HG02642 (cell line): ENCODE data around the gene GLYATL2.

Experiments used
- ATAC-seq: cut with Tn5 transposase; IDR thresholded peaks from one replicate; pipeline ENCODE4 v1.9.1; 2021; ENCODE audit warnings: mild to moderate bottlenecking; ENCODE audit not compliant: unreplicated experiment, poor library complexity

Gene GLYATL2, protein sequence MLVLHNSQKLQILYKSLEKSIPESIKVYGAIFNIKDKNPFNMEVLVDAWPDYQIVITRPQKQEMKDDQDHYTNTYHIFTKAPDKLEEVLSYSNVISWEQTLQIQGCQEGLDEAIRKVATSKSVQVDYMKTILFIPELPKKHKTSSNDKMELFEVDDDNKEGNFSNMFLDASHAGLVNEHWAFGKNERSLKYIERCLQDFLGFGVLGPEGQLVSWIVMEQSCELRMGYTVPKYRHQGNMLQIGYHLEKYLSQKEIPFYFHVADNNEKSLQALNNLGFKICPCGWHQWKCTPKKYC

DNA sequence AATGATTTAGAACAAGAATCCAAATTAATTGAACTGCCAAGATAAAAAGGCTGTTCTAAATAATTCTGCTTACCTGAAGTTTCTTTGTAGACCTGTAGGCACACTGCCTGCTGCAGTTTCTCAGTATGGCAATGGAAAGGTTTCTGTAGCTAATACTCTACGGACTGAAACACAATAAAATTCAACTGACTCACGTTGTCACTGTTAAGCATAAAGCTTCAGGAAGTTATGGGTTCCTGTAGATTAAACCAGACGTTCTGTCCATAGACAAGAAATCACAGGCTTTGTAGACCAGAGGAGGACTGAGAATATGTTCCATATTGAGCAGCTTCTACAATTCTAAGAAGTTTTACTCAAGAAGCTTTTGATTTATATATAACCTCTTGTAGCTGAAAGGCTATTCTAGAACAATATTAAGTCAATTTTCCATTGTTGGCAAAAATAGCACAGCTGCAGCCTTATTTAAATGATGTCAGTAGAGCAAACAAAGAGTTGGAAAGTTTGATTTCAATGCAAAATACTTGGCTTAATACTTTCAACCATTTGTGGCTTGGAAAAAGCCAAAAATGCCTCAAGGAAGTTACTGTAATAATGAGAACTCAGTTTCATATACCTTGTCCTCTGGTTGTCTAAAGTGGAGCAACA, at the start of gene GLYATL2:
Gene GLYATL2, minus strand, starts transcription at position 344 of the 645 bp plus-strand sequence. CDS start 5,092 bp downstream, outside the sequence.
- no peak for ATAC-seq

DNA sequence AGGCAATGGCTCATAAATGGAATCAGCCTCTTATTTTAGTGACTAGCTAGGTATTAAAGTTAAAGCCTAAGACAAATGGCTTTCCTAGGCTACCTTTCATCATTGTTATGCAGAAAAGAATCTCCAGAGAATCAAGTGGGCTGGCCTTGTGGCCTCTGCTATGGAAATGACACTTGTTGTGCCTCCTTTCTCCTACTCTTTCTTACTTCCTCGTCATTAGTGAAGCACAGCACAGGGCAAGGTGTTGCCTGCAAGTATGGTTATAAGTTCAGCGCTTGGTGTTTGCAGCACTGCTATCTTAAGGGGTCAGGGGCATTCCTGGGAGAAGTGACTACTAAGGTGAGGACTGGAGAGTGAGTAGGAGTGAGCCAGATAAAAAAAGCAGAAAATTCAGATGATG, 49.4 kb upstream of the GLYATL2 start:
- ATAC-seq, result no peak

DNA sequence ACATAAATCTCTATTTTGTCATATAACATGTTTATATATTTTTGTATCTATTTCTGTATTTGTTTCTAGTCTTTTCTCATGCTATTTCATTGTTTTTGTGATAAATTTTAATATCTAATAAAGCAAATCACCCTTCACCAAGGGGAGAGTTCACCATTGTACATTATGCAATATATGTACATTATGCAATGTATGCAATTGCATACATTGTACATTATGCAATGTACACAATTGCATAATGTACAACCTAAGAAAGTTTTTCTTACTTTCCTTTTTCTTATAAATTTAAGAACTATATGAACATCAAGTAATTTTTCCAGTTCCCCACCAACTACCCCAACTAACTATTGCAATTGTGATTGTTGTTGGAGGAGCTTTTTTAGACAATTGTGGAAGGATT, 44.1 kb upstream of the GLYATL2 start:
- ATAC-seq, result no peak

DNA sequence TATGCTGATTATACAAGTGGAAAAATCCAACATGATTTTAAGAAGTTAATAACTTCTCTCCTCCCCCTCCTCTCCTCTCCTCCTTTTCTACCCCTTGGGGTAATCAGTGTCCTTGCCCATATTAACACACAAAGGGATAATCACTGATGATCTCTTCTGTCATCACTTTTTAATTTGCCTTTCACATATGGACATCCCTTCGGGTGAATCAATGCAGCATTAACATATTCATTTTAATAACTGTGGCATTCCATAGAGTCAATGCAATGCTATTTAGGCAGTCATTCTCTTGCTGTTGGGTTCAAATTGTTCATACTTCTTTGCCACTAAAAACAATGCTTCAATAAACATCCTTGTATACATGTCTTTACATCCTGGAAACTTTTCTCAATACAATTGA, 42.9 kb upstream of the GLYATL2 start:
- ATAC-seq, result no peak

DNA sequence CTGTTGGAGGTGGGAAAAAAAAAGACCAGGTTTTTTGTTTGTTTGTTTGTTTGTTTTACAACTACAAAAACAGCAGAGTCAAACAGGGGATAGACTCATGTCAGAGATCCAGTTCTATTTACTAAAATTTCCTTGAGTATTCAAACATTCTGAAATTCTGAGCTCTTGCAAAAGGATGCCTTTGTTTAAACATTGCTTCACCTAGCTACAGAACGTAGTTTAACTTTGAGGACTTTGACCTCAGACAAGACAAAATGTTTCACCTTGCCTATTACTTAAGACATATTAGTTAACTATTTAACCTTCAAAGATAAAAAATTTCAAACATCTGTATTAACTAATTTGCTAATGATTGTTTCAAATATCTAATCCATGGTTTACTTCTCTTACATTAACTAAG, 36.1 kb upstream of the GLYATL2 start:
- ATAC-seq, result no peak

DNA sequence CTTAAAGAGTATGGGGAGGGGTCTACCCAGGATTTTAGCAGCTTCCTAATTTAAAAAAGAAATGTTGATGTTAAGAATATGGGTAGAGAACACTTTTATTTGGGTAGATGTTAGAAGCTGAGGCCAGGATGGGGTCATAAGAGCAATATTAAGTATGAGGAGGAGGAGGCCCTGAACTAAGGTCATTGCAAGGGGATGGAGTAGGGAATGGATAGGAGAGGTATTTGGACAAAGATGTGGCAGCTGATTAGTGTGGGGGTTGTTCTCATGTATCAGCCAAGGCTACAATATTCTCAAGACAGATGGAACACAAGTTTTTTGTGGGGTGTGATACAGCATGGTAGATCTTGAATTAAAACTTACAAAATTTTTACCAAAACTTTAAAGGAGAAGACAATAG, 35.7 kb upstream of the GLYATL2 start:
- ATAC-seq, result no peak

DNA sequence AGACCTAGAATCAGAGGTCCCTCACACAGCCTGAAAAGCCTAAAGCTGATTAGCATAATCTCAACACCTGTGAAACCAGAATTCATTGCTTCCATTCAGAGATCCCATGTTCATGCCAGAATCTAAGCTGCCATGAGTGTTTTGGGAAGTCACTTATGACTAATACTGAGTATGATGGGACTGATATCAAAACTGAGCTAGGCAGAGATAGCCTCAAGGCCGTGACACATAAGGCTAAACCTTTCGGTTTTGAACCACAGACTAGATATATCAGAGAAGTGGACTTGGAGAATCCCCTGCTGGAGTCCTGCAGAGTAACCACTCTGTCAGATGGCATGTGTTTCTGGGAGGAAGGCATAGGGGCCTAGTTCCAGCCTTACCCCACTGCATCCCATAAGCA, 23.1 kb upstream of the GLYATL2 start:
- ATAC-seq, result no peak

DNA sequence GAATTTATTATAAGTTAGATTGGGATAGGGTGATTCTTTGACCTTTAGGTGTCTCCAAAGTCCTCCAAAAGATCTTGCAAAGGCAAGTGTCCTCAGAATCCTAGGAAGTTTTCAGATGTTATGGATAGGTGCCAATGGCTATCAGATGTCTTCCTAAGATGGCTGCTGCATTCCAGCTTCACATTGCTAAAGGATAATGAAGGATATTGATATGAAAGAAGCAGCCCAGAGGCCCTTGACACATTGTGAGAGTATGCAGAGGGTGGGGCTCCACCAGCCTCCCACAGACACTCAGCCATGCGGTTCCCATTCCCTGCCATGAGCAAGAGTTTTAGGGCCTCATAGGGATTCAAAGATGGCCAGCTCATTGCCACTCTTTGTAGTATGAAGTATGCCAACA, 22.3 kb upstream of the GLYATL2 start:
- ATAC-seq, result no peak

DNA sequence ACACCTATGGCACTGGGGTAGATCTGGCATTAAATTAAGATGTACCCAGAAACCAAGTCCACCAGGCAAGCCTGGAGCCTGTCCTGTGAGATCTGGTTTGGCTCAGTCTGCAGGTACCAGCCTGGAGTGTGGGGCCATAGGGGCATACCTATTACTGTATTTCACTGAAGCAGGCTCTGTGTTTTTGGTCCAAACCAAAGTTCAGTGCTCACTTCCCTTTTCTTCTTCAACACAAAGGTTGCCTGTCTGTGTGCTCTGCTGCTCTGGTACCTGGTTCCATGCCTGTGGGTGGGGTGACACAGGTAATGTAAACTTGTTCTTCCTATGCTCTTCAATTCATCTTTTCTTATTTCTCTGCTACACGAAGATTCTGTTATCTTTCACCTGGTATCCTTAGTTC, 19.8 kb upstream of the GLYATL2 start:
- ATAC-seq, result no peak

DNA sequence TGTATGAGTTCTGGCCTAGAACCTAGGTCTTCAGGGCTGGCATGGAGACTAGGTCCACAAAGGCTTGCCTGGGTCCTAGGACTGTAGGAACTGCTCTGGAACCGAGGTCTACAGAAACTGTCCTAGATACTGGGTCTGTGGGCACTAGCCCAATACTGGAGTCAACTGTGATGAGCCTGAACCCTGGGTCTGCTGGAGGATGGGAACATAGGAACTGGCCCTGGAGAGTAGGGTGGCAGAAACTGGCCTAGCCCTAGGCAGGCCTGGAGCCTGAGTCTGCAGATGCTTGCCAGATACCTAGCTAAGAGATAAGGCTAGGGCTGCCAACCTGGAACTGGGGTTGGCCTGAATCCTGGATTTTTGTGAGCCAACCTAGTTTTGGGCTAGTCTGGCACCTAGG, 19.2 kb upstream of the GLYATL2 start:
- ATAC-seq, result no peak

DNA sequence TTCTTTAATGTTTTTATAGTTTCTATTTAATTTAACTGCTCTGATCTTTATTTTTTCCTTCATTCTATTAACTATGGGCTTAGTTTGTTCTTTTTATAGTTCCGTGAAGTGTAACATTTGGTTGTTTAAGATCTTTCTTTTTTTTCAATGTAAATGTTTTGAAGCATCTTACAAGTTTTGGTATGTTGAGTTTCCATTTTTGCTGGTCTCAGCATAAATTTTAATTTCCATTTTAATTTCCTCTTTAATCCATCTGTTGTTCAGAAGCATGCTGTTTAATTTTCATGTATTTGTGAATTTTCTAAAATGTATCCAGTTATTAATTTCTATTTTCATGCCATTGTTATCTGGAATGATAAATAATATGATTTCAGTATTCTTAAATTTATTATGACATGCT, 17.0 kb upstream of the GLYATL2 start:
- no peak for ATAC-seq

DNA sequence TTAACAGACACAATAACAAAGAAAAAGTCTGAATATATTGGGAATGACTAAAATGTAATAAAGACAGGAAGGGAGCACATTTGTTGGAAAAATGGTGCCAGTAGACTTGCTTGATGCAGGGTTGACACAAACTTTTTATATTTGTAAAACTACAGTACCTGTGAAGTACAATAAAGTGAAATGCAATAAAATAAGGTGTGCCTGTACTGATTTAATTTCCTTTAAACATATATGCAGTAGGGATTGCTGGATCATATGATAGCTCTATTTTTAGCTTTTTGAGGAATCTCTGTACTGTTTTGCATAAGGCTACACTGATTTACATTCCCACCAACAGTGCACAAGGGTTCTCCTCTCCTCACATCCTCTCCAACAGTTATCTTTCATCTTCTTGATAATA, 12.3 kb upstream of the GLYATL2 start:
- no peak for ATAC-seq

DNA sequence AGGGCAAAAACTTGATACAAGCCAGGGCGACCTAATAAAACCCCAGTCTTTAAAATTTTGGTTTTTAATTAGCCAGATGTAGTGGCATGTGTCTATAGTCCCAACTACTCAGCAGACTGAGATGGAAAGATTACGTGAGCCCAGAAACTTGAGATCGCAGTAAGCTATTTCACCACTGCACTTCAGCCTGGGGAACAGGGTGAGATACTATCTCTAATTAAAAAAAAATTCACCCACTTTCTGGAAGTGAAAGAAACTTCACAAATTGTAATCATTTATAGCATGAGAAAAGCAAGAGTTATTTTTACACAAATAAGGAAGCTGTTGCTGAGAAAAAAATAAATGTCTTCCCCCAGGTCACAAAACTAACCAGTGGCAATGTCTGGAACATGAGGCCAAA, 882 bp upstream of the GLYATL2 start:
- ATAC-seq, result no peak

DNA sequence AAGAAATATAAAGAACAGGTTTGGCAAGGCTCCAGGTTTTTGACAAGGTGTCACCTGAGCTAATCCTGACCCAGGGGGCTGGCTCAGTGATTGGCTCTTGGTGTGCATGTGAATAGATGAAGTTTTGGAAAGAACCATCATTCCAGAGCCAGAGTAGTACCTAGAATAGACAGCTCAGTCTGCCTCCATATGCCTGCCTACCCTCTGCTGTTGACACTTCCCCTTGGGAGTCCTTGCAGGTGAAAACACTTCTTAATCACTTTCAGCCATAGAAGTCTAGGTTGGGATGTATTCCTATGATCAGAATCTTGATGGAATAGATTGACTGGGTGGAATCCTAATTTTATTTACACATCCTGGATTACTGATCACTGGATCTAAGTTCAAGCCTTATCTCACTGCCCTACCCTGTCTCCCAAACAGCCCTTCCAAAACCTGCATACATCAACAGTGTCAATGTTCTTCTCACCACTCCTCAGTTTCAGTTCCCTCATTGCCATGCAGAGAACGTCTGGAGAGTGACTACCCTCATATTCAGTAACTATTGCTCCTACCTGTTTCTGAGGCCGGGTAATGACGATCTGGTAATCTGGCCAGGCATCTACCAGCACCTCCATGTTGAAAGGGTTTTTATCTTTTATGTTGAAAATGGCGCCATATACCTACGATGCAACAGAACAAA, 6.7 kb downstream of the GLYATL2 start:
- ATAC-seq, result no peak

DNA sequence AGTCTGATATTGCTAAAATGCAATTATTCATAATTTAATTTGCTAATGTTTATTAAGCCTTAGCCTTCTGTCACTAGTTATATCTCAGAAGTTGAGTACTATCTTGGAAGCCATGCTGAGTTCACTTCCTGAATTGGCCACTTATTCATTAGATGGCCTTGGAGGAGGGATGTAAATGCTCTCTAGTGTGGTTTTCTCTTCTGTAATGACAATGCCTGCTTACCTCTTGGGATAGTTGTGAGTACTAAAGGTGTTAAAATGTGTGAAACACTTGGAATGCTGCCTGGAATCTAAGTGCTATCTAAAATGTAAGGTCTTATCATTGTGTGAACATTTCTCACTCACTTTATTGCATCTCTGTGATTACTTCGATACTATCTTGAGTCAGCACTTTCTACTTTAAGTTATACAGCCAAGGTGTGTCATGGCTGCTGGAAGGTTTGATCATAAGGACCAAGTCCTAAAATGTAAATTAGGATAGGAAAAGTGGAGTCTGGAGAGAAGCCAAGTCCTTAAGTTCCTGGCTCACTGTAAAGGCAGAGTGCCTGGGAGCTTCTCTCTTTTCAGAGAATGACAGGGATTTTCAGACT, 12.4 kb downstream of the GLYATL2 start:
- no peak for ATAC-seq

DNA sequence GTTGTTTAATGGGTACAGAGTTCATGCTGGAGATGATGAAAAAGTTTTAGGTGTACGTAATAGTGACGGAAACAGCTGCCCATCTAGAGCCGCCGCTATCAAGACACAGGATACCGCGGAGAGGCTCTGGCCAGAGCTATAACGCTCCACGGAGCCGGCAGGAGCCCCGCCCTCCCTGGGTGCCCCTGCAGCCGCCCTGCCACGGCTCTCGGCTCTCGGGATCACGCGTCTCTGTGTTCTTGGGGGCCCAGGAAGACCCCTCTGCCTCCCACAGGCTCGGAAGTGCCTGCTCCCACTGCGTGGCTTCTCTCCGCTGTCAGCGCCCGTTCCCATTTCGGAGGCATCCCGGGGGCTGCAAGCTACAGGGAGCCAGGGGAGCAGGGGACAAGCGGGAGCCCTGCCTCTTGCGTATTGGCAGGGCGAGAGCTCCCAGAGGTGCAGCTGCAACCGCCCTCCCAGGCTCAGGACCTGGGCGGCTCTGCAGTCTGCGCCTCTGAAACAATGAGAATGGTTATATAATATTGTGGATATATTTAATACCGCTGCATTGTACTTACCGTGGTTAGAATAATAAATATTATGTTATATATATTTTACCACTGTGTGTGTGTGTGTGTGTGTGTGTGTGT, 13.7 kb downstream of the GLYATL2 start:
- ATAC-seq, result no peak

DNA sequence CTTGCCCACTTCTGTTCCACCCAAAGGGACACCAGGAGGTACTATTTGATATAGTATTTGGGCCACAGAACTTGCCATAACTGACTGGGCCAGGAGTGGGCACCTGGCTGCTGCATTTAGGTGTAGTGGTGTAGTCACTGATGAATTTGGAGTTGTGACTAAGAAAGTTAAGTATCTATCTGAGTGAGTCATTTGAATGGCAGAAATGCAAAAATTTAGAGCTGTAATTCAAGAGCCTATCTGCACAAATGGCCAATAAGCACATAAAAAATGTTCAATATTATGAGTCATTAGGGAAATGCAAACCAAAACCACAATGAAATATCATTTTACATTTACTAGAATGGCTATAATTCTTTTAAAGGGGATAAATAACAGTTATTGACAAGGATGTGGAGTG, 14.7 kb downstream of the GLYATL2 start:
- ATAC-seq, result no peak

DNA sequence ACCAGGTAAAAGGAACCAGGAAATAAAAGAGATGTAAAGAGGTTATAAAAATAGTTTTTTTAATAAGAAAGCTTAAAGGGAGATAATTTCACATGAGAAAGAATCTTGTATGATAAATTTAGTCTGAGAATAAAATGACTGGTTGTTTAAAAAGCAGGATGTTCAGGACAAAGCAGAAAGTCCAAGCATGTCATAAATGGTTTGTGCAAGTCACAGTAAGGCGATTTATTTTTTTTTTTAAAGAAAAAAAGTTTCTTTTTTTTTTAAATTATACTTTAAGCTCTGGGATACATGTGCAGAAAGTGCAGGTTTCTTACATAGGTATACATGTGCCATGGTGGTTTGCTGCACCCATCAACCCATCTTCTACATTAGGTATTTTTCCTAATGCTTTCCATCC, 30.8 kb downstream of the GLYATL2 start:
- ATAC-seq, result no peak

DNA sequence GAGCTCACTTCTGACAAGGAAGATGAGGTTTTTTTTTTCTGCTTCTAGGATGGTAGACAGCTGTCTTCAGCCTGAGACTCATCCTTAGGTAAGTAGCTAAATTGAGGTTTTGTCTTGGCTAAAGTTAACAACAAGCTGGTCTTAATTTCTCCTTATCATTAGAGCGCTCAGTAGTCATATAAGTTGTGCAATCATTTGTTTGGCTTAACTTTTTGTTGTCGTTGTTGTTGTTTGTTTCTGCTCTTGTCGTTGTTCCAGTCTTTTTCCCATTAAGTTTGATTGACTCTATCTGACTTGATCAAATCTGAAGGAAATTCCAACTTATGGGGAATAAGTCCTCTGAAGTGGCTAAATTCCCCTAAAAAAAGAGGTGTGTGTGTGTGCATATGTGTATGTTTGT, 33.0 kb downstream of the GLYATL2 start:
- no peak for ATAC-seq

DNA sequence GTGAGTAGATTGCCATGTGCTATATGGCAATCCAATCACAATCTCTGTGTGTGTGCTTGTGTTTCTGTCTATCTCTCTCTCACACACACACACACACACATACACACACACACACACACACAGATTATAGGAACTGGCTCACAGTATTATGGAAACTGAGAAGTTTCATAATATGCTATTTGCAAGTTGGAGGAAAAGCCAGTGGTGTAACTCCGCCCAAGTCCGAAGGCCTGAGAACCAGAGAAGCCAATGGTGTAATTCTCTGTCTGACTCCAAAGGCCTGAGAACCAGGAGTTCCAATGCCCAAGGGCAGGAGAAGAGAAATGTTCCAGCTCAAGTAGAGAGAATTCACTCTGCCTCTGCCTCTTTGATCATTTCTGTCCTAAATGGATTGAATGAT, 37.2 kb downstream of the GLYATL2 start:
- ATAC-seq, result no peak

DNA sequence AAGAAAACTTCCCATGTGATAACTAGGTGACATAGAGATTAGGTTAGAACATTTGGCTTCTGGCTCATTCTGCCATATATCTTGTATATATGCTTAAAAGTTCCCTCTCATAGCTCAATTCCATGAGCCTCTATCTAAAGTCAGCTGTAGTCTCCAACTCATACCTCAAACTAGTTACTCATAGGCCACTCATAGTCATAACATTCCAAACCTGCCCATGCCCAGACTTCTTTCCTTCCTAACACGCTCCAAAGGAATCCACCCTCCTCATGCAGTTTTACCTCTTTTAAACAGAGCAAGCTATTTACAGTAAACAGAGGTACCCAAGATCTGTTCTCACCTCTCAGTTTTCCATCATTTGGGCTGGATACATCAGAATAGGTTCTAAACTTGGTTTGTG, 39.4 kb downstream of the GLYATL2 start:
- no peak for ATAC-seq
